ENCODE results near the gene STK24.

- TF ChIP-seq CTCF (conservative IDR thresholded peaks at IDR 0.05 in 1 of 2, IDR thresholded peaks at IDR 0.05 in 1 of 2; ENCODE audit: low read depth in 1 of 2, low read length in 2 of 2): no peak
- TF ChIP-seq EZH2 (IDR thresholded peaks at IDR 0.05; ENCODE audit: low read length, missing control alignments): no peak
Measured at GRCh38 chr13:98565726-98566565, 11.0 kb downstream of the STK24 start.
